Endodermal cell (in vitro differentiated cells): ENCODE data around the gene CUL9. TPM values are rescaled to one million over a fixed set of nuclear protein-coding genes. Genes with fewer than 3 reads are reported as not detected.

ENCODE experiments used
- DNase-seq: peaks from one replicate; pipeline ENCODE4 v3.0.0-alpha.2; 2017
- H3K27ac ChIP-seq: 2 replicates; pipeline ENCODE4 v1.5.1; 2013; ENCODE audit warnings: mild to moderate bottlenecking, low read depth, low read length, moderate library complexity
- H3K27me3 ChIP-seq: 2 replicates; pipeline ENCODE4 v1.6.1; 2013; ENCODE audit warnings: mild to moderate bottlenecking, low read length, moderate library complexity; ENCODE audit not compliant: insufficient read depth, control insufficient read depth, poor library complexity, severe bottlenecking
- H3K36me3 ChIP-seq: 2 replicates; pipeline ENCODE4 v1.7.0; 2013; ENCODE audit warnings: mild to moderate bottlenecking, low read length, moderate library complexity; ENCODE audit not compliant: control insufficient read depth, insufficient read depth
- H3K4me1 ChIP-seq: one replicate; pipeline ENCODE4 v1.7.0; 2013; ENCODE audit warnings: low read length; ENCODE audit not compliant: control insufficient read depth, insufficient read depth
- H3K4me3 ChIP-seq: 2 replicates; pipeline ENCODE4 v1.5.1; 2013; ENCODE audit warnings: mild to moderate bottlenecking, low read length, moderate library complexity
- H3K9ac ChIP-seq: 2 replicates; pipeline ENCODE4 v1.6.1; 2013; ENCODE audit warnings: mild to moderate bottlenecking, low read length, moderate library complexity; ENCODE audit not compliant: poor library complexity, severe bottlenecking; ENCODE audit errors: extremely low read depth
- H3K9me3 ChIP-seq: 2 replicates; pipeline ENCODE4 v1.6.1; 2013; ENCODE audit warnings: mild to moderate bottlenecking, low read length, moderate library complexity; ENCODE audit not compliant: control insufficient read depth
- H3K27ac Mint-ChIP-seq: 2 replicates; pipeline ENCODE4 v1.8.0; 2020; ENCODE audit warnings: mixed read lengths
- H3K27me3 Mint-ChIP-seq: 2 replicates; pipeline ENCODE4 v1.8.0; 2021; ENCODE audit warnings: mild to moderate bottlenecking, mixed read lengths; ENCODE audit not compliant: insufficient read depth
- H3K36me3 Mint-ChIP-seq: 2 replicates; pipeline ENCODE4 v1.8.0; 2020; ENCODE audit warnings: low read depth, mixed read lengths
- H3K4me1 Mint-ChIP-seq: 2 replicates; pipeline ENCODE4 v1.8.0; 2020; ENCODE audit warnings: mixed read lengths
- H3K4me3 Mint-ChIP-seq: 2 replicates; pipeline ENCODE4 v1.8.0; 2020; ENCODE audit warnings: mild to moderate bottlenecking, moderate library complexity, mixed read lengths
- H3K9me3 Mint-ChIP-seq: 2 replicates; pipeline ENCODE4 v1.8.0; 2020; ENCODE audit warnings: mild to moderate bottlenecking, mixed read lengths
- CTCF ChIP-seq: fragments of 200-600 bp; sonication (generic); conservative IDR thresholded peaks from 2 replicates; pipeline ENCODE4 v1.5.0; 2021; ENCODE audit warnings: antibody characterized with exemption, mild to moderate bottlenecking
- WGBS, 2 experiments: methylation state at CpG; one replicate each; pipeline versions ENCODE4 v1.1.5 to v1.1.7; 2013; ENCODE audit warnings: missing lambda C conversion rate in 2 of 2, mixed read lengths in 1 of 2; ENCODE audit not compliant: insufficient coverage in 1 of 2, insufficient read length in 1 of 2; 5-methylcytosine and 5-hydroxymethylcytosine counted together
- total RNA-seq, 2 donors: library from RNA; stranded (reverse); fragmentation: NEBNext Ultra II Directional in 1 of 2; extraction: Animal tissue kit (Norgen Biotek cat#: 25700) in 1 of 2; gene quantifications; 2 replicates in 1 of 2; 3 replicates in 1 of 2; pipeline ENCODE4 v1.2.1, GENCODE V29; 2021

The CUL9 gene
- total RNA-seq, 2 donors from 2014 or later = 30.3 to 34.1 TPM

GRCh38 chr6:43248791-43249190, 66.8 kb downstream of the CUL9 start:
- H3K27ac ChIP-seq = no peak overlapping the region
- no peak for DNase-seq
- no peak overlapping the region for H3K4me3 ChIP-seq
- Mint-ChIP-seq H3K27me3 (peaks cover 43% of the 10 kb centered on the region), H3K9me3 (no peaks in the 10 kb centered on the region), H3K4me3 (no peak overlapping the region), H3K4me1 (peaks cover 22% of the 10 kb centered on the region), H3K27ac (no peak overlapping the region), H3K36me3 (no peaks in the 10 kb centered on the region)
- no peaks in the 10 kb centered on the region for H3K9me3 ChIP-seq
- H3K9ac ChIP-seq = no peak overlapping the region
- no peaks in the 10 kb centered on the region for H3K4me1 ChIP-seq
- TF ChIP-seq CTCF = no peak
- no peaks in the 10 kb centered on the region for H3K36me3 ChIP-seq
- peaks cover 47% of the 10 kb centered on the region for H3K27me3 ChIP-seq

DNA sequence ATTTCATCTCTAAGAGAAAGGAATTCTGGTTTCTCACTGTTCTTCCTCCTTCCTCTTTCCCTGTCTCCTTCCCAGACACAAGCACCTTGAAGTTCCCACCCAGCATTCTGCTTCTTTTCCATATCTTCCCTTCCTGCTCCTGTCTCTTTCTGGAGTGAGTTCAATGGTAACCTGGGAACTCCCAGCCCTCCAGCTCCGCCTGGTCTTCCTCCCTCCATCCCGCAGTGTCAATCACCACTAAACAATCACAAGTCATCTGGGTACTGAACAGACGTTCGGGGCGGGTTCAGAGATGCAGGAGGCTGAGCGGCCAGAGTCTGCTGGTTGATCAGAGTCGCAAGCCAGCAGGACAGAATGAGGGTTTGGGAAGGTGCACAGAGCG, 69.0 kb downstream of the CUL9 start:
- Histone ChIP-seq H3K9me3 (no peaks in the 10 kb centered on the region), H3K27me3 (peaks cover 25% of the 10 kb centered on the region), H3K36me3 (no peaks in the 10 kb centered on the region), H3K27ac (no peak overlapping the region), H3K4me3 (no peak overlapping the region), H3K9ac (no peak overlapping the region), H3K4me1 (no peaks in the 10 kb centered on the region)
- no peaks in the 10 kb centered on the region for H3K9me3 Mint-ChIP-seq
- no peaks in the 10 kb centered on the region for H3K36me3 Mint-ChIP-seq
- no peak overlapping the region for H3K4me3 Mint-ChIP-seq
- WGBS, 2 experiments = 50 to 65% methylated on average over 2 to 8 of the region's 8 CpGs
- no peak overlapping the region for H3K27ac Mint-ChIP-seq
- peaks cover 43% of the 10 kb centered on the region for H3K27me3 Mint-ChIP-seq
- TF ChIP-seq CTCF = no peak
- peak; percentile 51 for DNase-seq
- H3K4me1 Mint-ChIP-seq = peaks cover 22% of the 10 kb centered on the region

GRCh38 chr6:43253401-43253800, 71.4 kb downstream of the CUL9 start:
- Mint-ChIP-seq H3K27ac (no peak overlapping the region), H3K36me3 (no peaks in the 10 kb centered on the region), H3K9me3 (no peaks in the 10 kb centered on the region), H3K4me3 (no peak overlapping the region), H3K27me3 (peaks cover 29% of the 10 kb centered on the region), H3K4me1 (peaks cover 9% of the 10 kb centered on the region)
- H3K9ac ChIP-seq = no peak overlapping the region
- H3K27me3 ChIP-seq = peaks cover 7% of the 10 kb centered on the region
- no peaks in the 10 kb centered on the region for H3K9me3 ChIP-seq
- TF ChIP-seq CTCF = no peak
- no peak overlapping the region for H3K4me3 ChIP-seq
- no peak for DNase-seq
- 91 to 94% methylated on average over 3 to 11 of the region's 11 CpGs for WGBS, 2 experiments
- H3K4me1 ChIP-seq = no peaks in the 10 kb centered on the region
- no peak overlapping the region for H3K27ac ChIP-seq
- H3K36me3 ChIP-seq = no peaks in the 10 kb centered on the region
